LNCAP (cell line): ENCODE measurements around the gene NUDT3.

Experiments
- TF ChIP-seq, protein P1 (sequence below): fragments of 450-650 bp; IDR thresholded peaks from 2 replicates; pipeline ENCODE4 v1.5.1; 2017; ENCODE audit warnings: mild to moderate bottlenecking

Gene NUDT3

DNA sequence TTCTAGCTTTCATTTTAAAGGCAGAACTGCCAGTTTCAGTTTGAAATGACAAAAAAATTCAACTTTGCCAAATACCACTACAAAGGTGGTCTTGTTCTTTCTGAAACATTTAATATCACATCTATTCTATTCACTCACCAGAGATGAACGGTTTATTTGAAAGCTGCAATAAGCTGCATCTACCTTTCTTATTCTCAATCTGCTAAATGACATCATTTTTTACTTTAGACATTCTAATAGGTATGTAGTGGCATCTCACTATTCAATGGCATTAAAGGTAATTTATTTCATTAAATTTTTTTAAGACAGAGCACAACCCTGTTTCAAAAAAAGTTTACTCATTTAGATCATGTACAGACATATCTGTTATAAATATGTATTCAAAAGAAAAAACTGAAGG is 77.2 kb downstream of the NUDT3 start:
- TF ChIP-seq, protein P1, sequence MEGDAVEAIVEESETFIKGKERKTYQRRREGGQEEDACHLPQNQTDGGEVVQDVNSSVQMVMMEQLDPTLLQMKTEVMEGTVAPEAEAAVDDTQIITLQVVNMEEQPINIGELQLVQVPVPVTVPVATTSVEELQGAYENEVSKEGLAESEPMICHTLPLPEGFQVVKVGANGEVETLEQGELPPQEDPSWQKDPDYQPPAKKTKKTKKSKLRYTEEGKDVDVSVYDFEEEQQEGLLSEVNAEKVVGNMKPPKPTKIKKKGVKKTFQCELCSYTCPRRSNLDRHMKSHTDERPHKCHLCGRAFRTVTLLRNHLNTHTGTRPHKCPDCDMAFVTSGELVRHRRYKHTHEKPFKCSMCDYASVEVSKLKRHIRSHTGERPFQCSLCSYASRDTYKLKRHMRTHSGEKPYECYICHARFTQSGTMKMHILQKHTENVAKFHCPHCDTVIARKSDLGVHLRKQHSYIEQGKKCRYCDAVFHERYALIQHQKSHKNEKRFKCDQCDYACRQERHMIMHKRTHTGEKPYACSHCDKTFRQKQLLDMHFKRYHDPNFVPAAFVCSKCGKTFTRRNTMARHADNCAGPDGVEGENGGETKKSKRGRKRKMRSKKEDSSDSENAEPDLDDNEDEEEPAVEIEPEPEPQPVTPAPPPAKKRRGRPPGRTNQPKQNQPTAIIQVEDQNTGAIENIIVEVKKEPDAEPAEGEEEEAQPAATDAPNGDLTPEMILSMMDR = no peak

DNA sequence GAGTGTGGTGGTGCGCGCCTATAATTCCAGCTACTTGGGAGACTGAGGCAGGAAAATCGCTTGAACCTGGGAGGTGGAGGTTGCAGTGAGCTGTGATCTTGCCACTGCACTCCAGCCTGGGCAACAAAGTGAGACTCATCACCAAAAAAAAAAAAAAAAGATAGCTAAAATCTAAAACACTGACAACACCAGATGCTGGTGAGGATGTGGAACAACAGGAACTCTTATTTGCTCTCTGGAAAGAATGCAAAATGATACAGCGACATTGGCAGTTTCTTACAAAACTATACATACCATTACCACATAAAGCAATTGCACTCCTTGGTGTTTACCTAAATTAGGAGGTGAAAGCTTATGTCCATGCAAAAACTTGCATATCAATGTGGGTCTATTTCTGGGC is 80.2 kb downstream of the NUDT3 start:
- TF ChIP-seq, protein P1 = no peak

DNA sequence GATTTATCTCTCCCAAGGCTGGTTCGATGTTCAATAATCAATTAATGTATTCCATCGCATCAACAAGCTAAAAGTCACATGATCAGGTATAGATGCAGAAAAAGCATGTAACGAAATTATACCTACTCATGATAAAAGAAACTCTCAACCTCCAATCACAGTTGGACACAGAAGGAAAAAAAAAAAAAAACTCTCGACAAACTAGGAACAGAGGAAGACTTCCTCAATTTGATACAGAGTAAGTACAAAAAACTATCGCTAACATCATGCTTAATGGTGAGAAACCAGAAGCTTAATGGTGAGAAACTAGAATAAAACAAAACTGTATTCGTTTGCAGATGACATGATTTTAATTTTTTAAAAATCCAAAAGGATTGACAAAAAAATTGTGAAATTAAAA is 81.7 kb downstream of the NUDT3 start:
- TF ChIP-seq, protein P1 = no peak

DNA sequence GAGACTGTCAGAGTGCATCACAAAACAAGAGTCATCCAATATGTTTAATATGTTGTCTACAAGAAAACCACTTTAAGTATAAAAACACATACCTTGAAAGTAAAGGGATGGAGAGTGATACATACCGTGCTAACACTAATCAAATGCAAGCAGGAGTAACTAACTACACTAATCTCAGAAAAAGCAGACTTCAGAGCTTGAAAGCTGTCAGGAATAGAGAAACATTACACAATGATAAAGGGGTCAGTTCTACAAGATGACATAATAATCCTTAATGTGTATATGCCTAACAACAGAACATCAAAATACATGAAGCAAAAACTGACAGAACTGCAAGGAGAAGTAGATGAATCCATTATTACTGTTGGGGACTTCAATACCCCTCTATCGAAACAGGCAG is 84.0 kb downstream of the NUDT3 start:
- TF ChIP-seq, protein P1 = no peak

DNA sequence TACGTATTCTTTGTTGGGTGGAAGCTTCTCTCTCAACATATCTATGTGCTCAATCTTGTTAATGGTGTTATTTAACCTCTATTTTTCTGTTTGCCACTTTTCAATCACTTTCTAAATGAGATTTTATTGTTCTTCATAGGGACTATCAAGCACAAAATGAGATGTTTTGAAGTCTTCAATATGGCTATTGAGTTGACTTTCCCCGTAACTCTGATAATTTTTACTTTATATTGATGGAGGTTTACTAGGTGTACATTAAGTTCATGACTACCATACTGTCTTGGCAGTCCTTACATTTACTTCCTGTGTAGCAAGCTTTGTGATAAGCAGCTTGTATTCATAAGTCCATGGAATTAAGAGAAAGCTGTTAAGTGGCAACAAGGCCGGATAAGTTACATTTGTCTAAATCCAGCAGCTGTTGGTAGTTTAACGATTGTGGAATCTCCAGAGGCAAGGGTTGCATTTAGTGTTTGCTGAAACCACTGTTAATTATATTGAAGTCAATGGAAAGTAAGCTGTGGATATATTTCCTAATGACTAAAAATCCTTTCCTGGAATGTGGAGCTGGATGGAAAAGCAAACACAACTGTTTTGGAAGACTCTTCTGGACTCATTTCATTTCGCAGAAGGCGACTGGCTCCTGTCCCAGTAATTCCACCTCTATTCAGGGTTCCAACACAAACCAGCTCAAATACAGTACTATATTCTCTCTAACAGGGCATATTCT is 86.3 kb downstream of the NUDT3 start:
- TF ChIP-seq, protein P1 = no peak

DNA sequence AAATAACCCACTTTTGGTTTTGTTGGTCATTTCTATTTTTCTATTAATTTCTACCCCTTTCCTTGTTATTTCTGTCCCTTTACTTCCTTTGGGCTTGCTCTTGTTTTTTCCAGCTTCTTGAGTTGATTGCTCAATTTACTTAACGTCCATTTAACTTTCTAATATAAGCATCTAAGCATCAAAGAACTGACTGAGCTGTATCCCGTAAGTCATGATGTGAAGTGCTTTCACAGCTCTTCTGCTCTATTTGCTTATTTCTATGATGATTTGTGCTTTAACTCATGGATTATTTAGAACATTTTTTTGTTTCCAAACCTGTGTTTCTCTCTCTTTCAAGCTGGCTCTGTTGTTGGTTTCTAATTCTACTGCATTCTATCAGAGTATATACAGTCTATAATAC is 87.0 kb downstream of the NUDT3 start:
- TF ChIP-seq, protein P1 = no peak

DNA sequence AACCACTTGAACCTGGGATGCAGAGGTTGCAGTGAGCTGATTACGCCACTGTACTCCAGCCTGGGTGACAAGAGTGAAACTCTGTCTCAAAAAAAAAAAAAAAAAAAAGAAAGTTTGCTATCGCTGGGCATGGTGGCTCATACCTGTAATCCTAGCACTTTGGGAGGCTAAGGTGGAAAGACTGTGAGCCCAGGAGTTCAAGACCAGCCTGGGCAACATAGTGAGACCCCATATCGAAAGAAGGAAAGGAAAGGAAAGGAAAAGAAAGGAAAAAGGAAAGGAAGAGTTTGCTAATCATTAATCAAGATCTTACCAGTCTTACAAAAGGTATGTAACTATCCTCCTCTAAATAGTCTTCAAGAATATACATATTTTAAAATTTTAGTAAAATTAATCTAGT is 88.3 kb downstream of the NUDT3 start:
- TF ChIP-seq, protein P1 = no peak

DNA sequence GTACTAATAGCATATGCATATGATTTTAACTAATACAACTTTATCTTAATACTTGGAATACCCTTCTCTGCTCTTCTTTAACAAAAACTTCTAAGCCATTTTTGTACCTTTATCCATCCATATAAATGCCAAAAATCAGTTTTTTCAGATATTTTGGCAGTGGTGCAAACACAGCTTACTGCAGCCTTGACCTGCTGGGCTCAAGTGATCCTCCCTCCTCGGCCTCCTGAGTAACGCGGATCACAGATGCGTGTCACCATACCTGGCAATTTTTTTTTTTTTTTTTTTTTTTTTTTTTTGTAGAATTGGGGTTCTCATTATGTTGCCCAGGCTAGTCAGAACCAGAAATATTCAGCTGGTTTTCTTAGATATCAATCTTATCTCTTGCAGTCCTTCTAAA is 89.5 kb downstream of the NUDT3 start:
- TF ChIP-seq, protein P1 = no peak
